ENCODE results near the gene PLXDC2.

- TF ChIP-seq POLR2A (IDR thresholded peaks at IDR 0.05) (no peak), CTCF (IDR thresholded peaks at IDR 0.05) (no peak), POLR2AphosphoS5 (IDR thresholded peaks at IDR 0.05) (no peak), EP300 (IDR thresholded peaks at IDR 0.05) (no peak)
Observed at GRCh38 chr10:19892677-19893076, 76.4 kb downstream of the PLXDC2 start.
